Vagina (tissue), 2 donors: Measurements from ENCODE around the gene CTNNBL1.

Source experiments
- CTCF ChIP-seq, 3 experiments: fragments of 450-650 bp in 2 of 3; fragments of 200-600 bp in 1 of 3; sonication (generic) in 1 of 3; IDR thresholded peaks; one replicate each; pipeline ENCODE4 v1.5.1; 2017 to 2019; ENCODE audit warnings: antibody characterized with exemption in 3 of 3, mild to moderate bottlenecking in 2 of 3, moderate library complexity in 2 of 3
- POLR2A ChIP-seq, 2 donors: fragments of 450-650 bp; IDR thresholded peaks; one replicate each; pipeline ENCODE4 v1.6.1; 2017; ENCODE audit warnings: antibody characterized with exemption in 2 of 2, mild to moderate bottlenecking in 2 of 2, moderate library complexity in 2 of 2

- TF ChIP-seq CTCF (IDR thresholded peaks at IDR 0.05) (no peak), POLR2A (IDR thresholded peaks at IDR 0.05) (no peak)
Measured at GRCh38 chr20:37700301-37700700, 6.5 kb downstream of the CTNNBL1 start.
